ENCODE data around the gene MUC13.

Gene MUC13

GRCh38 chr3:124895756-124896155 lies 38.8 kb downstream of the MUC13 start:
- DNase-seq: no peak

GRCh38 chr3:124893526-124893925 lies 41.0 kb downstream of the MUC13 start:
- no peak for DNase-seq

- DNase-seq: no peak
These were observed 43.9 kb downstream of the MUC13 start for GRCh38 chr3:124890573-124891190.

GRCh38 chr3:124888482-124889441 lies 45.8 kb downstream of the MUC13 start:
- DNase-seq: no peak

GRCh38 chr3:124887932-124888298 lies 46.6 kb downstream of the MUC13 start:
- no peak for DNase-seq

GRCh38 chr3:124887177-124887931 lies 47.2 kb downstream of the MUC13 start, which contains the start of gene ITGB5:
Gene ITGB5, minus strand, starts transcription at chr3:124887365. Its CDS starts 365 bp downstream, at chr3:124887000.
- DNase-seq: peak; percentile 40

- peak; percentile 7 for DNase-seq
These were observed 48.1 kb downstream of the MUC13 start for GRCh38 chr3:124886168-124887056.

- no peak for DNase-seq
These were observed 48.9 kb downstream of the MUC13 start for GRCh38 chr3:124885466-124886167.

- no peak for DNase-seq
These were observed 50.0 kb downstream of the MUC13 start for GRCh38 chr3:124884474-124885101.

- no peak for DNase-seq
These were observed 50.6 kb downstream of the MUC13 start for GRCh38 chr3:124883766-124884473.

- no peak for DNase-seq
These were observed 51.5 kb downstream of the MUC13 start for GRCh38 chr3:124882816-124883747.

GRCh38 chr3:124881976-124882697 lies 52.4 kb downstream of the MUC13 start:
- no peak for DNase-seq

GRCh38 chr3:124879337-124879680 lies 55.2 kb downstream of the MUC13 start:
- no peak for DNase-seq

- no peak for DNase-seq
These were observed 55.8 kb downstream of the MUC13 start for GRCh38 chr3:124878561-124879336.

- DNase-seq: no peak
These were observed 56.9 kb downstream of the MUC13 start for GRCh38 chr3:124877674-124878073.

GRCh38 chr3:124876401-124876878 lies 58.1 kb downstream of the MUC13 start:
- no peak for DNase-seq

GRCh38 chr3:124873226-124873625 lies 61.3 kb downstream of the MUC13 start:
- no peak for DNase-seq

GRCh38 chr3:124867511-124867910 lies 67.0 kb downstream of the MUC13 start:
- no peak for DNase-seq
